ENCODE data around the gene PPP2R2D.

PPP2R2D gene

GRCh38 chr10:131928248-131929095, 27.7 kb downstream of the PPP2R2D start:
- DNase-seq (ENCODE audit: low read depth in 2 of 2) = peak in 1 of 2 donors; percentile 23

GRCh38 chr10:131929122-131929845, 28.5 kb downstream of the PPP2R2D start:
- no peak for DNase-seq (ENCODE audit: low read depth in 2 of 2)

- DNase-seq (ENCODE audit: low read depth in 2 of 2) = no peak
These were observed 29.3 kb downstream of the PPP2R2D start for GRCh38 chr10:131930150-131930549.

- DNase-seq (ENCODE audit: low read depth in 2 of 2) = no peak
These were observed 29.9 kb downstream of the PPP2R2D start for GRCh38 chr10:131930586-131931330.

- no peak for DNase-seq (ENCODE audit: low read depth in 2 of 2)
These were observed 31.2 kb downstream of the PPP2R2D start for GRCh38 chr10:131931981-131932380.

- DNase-seq (ENCODE audit: low read depth in 2 of 2) = no peak
These were observed 32.3 kb downstream of the PPP2R2D start for GRCh38 chr10:131933016-131933695.

- DNase-seq (ENCODE audit: low read depth in 2 of 2) = no peak
These were observed 32.9 kb downstream of the PPP2R2D start for GRCh38 chr10:131933696-131934086.

- DNase-seq (ENCODE audit: low read depth in 2 of 2) = no peak
These were observed 34.0 kb downstream of the PPP2R2D start for GRCh38 chr10:131934769-131935168.

- DNase-seq (ENCODE audit: low read depth in 2 of 2) = no peak
These were observed 34.5 kb downstream of the PPP2R2D start for GRCh38 chr10:131935260-131935659.

GRCh38 chr10:131936294-131936693, 35.5 kb downstream of the PPP2R2D start:
- no peak for DNase-seq (ENCODE audit: low read depth in 2 of 2)

- DNase-seq (ENCODE audit: low read depth in 2 of 2) = no peak
These were observed 35.9 kb downstream of the PPP2R2D start for GRCh38 chr10:131936736-131937135.

- DNase-seq (ENCODE audit: low read depth in 2 of 2) = no peak
These were observed 37.0 kb downstream of the PPP2R2D start for GRCh38 chr10:131937836-131938235.

- no peak for DNase-seq (ENCODE audit: low read depth in 2 of 2)
These were observed 37.9 kb downstream of the PPP2R2D start for GRCh38 chr10:131938681-131939080.

GRCh38 chr10:131942455-131942854, 41.6 kb downstream of the PPP2R2D start:
- no peak for DNase-seq (ENCODE audit: low read depth in 2 of 2)

GRCh38 chr10:131943021-131943814, 42.4 kb downstream of the PPP2R2D start:
- no peak for DNase-seq (ENCODE audit: low read depth in 2 of 2)

GRCh38 chr10:131944412-131944811, 43.6 kb downstream of the PPP2R2D start:
- DNase-seq (ENCODE audit: low read depth in 2 of 2) = no peak

GRCh38 chr10:131944976-131945695, 44.3 kb downstream of the PPP2R2D start:
- no peak for DNase-seq (ENCODE audit: low read depth in 2 of 2)

GRCh38 chr10:131946321-131946751, 45.5 kb downstream of the PPP2R2D start:
- DNase-seq (ENCODE audit: low read depth in 2 of 2) = no peak

- no peak for DNase-seq (ENCODE audit: low read depth in 2 of 2)
These were observed 46.1 kb downstream of the PPP2R2D start for GRCh38 chr10:131946880-131947279.
